HG03460 (cell line): ENCODE results near the gene HCAR2.
"Not testable (repeated sequence)": the region's sequence is repeated elsewhere in the genome, so short reads cannot be mapped to it uniquely, and the experiment has no call there.

Experiments
- ATAC-seq: cut with Tn5 transposase; IDR thresholded peaks from one replicate; pipeline ENCODE4 v1.9.1; 2021; ENCODE audit not compliant: unreplicated experiment

The HCAR2 gene

DNA sequence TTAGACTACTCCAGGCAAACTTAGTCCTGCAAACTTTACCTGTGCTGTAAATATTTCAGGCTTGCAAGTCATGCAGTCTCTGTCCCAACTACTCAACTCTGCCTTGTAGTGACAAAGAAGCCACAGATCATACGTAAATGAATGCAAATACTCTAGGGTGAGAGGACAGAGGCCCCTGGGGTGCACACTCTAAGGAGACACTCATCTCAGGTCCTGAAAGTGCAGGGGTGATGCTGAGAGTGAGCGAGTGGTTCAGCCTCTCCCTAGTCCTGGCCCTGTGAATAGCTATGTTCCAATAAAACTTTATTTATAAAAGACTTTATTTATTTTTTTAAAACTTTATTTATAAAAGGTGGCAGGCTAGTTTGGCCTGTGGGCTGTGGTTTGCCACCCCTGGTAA is 34.9 kb downstream of the HCAR2 start:
- no peak for ATAC-seq

DNA sequence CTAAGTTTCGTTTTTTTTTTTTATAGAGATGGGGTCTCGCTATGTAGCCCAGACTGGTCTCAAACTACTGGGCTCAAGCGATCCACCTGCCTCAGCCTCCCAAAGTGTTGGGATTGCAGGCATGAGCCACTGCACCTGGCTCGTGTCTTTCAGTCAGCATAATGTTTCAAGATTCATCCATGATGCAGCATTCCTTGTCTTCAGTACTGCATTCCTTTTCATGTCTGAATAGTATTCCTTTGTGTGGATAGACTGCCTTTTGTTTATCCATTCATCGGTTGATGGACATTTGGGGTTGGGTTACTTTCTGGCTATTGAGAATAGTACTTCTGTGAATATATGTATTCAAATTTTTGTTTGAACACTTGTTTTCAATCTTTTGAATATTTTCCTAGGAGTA is 37.4 kb downstream of the HCAR2 start:
- ATAC-seq = no peak

DNA sequence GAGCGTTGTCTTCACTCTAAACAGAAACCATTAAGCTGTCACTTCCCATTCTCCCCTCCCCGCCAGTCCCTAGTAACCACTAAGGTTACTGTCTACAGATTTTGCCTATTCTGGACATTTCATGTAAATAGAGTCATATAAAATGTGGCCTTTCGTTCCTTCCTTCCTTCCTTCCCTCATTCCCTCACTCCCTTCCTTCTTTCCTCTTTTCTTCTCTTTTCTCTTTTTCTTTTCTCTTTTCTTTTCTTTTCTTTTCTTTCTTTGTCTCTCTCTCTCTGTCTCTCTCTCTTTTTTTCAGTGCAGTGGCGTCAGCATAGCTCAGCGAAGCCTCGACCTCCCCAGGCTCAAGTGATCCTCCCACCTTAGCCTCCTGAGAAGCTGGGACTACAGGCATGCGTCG is 37.8 kb downstream of the HCAR2 start:
- no peak for ATAC-seq

DNA sequence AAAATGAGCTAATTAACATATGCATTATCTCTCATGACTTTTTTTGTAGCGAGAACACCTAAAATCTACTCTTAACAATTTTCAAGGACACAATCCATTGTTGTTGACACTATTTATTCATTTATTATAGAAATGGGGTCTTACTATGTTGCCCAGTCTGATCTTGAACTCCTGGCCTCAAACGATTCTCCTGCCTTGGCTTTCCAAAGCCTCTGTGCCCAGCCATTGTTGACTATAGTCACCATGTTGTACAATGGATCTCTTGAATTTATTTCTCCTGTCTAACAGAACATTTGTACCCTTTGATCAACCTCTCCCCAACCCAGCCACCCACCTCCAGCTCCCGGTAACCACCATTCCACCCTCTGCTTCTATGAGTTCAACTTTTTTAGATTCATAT is 41.2 kb downstream of the HCAR2 start:
- ATAC-seq = no peak

DNA sequence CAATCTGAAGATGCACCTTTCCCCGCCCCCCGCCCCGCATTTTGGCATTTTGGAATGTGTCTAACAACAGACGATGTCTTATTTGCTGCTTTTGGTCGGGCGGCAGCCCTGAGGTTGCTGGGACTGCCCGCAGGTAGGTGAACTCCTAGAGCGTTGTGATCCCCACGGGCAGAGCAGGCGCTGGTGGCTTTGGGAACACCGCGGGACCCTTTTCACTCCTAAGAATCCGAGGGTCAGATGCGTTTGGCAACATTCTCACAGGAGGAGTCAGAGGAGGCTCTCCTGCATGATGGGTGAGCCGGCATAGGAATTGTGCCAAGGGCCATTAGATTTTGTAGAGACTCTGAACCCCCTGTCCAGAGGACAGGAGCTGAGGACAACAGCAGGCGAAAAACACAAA is 41.9 kb downstream of the HCAR2 start:
- no peak for ATAC-seq

DNA sequence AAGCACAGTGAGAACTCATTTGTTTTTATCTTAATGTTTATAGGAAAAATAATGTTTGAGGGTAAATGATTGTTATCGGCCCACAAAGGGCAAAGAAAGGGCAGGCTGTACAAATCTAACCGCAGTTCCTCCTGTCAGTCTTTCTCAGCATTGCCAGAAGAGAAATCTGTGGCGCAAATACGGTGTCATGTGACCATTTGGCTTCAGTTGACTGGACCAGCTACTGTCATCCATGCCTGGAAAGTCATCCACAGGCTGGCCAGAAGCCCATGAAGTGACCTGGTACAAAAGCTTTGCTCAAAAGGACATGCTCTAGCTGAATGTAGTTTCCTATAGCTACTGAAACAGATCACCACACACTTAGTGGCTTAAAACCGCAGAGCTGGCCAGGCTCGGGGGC is 43.6 kb downstream of the HCAR2 start:
- ATAC-seq = no peak

DNA sequence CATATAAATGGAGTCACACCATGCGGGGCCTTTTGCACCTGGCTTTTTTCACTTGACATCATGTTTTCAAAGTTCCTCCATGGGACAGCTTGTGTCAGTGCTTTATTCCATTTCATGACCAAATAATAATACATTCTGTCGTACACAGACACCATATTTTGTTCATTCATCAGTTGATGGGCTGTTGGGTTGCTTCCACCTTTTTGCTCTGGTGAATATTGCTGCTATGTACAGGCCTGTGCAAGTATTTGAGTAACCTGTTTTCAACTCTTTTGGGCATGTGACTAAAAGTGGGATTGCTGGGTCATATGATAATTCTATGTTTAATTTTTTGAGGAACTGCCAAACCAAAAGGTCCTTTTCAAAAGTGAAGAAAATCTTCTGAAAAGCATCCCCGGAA is 46.9 kb downstream of the HCAR2 start:
- no peak for ATAC-seq

DNA sequence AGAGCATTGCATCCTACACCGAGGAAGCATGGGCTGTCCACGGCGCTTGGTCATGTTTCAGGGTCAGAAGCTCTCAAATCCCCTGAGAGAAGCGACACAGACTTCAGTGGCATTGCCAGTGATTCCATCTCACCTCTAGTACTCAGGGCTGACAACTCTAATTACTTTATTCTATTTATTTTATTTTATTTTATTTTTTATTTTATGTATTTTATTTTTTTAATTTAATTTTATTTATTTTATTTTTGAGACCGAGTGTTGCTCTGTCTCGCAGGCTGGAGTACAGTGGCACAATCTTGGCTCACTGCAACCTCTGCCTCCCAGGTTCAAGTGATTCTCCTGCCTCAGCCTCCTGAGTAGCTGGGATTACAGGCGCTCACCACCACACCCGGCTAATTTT is 49.9 kb downstream of the HCAR2 start:
- ATAC-seq = not testable (repeated sequence)

DNA sequence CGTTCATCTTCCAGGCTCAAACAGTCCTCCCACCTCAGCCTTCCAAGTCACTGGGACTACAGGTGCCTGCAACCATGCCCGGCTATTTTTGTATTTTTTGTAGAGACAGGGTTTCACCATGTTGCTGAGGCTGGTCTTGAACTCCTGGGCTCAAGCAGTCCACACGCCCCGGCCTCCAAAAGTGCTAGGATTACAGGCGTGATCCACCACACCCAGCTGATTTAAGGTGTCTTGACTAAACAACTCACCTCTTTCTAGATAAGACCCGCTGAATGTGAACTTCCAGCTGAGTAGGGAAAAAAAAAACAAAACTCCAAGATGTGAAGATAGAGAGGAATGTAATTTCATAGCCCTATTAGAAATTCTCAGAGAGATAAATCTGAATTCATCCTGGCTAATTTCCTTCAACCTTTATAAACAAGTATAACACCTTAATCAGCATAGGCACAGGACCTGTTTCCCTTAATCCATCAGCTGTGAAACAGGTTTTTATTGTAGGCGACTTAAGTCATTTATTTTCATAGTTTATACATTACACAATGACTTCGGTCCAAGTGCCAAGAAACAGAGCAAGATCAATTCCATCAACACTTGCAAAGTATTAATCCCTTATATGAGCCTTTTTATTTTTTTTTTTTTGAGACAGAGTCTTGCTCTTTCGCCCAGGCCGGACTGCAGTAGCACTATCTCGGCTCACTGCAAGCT is 51.5 kb downstream of the HCAR2 start:
- ATAC-seq = no peak
